ENCODE data around the gene PDXK. TPM values are rescaled to one million over a fixed set of nuclear protein-coding genes. Genes with fewer than 3 reads are reported as not detected.

PDXK gene
- polyA plus RNA-seq, 1 of the 3 experiments (the other 2 are of a cell fraction), result 85.7 TPM

Small RNA genes within 50 kb of the gene (small RNA-seq; reads per million reads assigned to genes)
- 0 reads per million in 7 experiments for gene AP001052.1

Other genes with a start within 250 kb of the PDXK start
- gene HSF2BP, start 59.6 kb upstream of the PDXK start, polyA plus RNA-seq (2012; rRNA removed), result 1.1 TPM in 2 replicates
- 9.6 and 10.4 TPM in 2 replicates for gene RRP1B, start 59.6 kb upstream of the PDXK start, polyA plus RNA-seq (2012; rRNA removed)
- gene CSTB, start 57.2 kb downstream of the PDXK start, polyA plus RNA-seq (2012; rRNA removed), result 64.5 and 101 TPM in 2 replicates
- gene RRP1, start 70.4 kb downstream of the PDXK start, polyA plus RNA-seq (2012; rRNA removed), result 12.0 and 22.7 TPM in 2 replicates
- gene AGPAT3, start 146.1 kb downstream of the PDXK start, polyA plus RNA-seq (2012; rRNA removed), result 35.3 and 40.0 TPM in 2 replicates

All from SK-N-SH (cell line).